ENCODE results near the gene GCDH. TPM values are rescaled to one million over a fixed set of nuclear protein-coding genes. Genes with fewer than 3 reads are reported as not detected.

Gene GCDH
- polyA plus RNA-seq, 1 donor (not counting 4 experiments of a cell fraction or from before 2014, with no cell fraction given) = 11.5 TPM

- no peak overlapping the region for H3K9ac ChIP-seq (ENCODE audit: control insufficient read depth, extremely low read depth, insufficient read depth, low read length)
- DNase-seq (ENCODE audit: low read depth, low spot score) (no peak), FAIRE-seq (no peak)
- H3K27ac ChIP-seq (ENCODE audit: control insufficient read depth, insufficient read depth, low read length) = no peak overlapping the region
- H3K9me3 ChIP-seq (ENCODE audit: control insufficient read depth, low read depth, low read length) = no peaks in the 10 kb centered on the region
- peak overlapping the region; percentile 50 for H3K4me2 ChIP-seq (ENCODE audit: control insufficient read depth, extremely low read depth, insufficient read depth, low read depth, low read length)
- peaks cover 9% of the 10 kb centered on the region for H3K4me1 ChIP-seq (ENCODE audit: control insufficient read depth, extremely low read depth, insufficient read depth, low read length)
- no peaks in the 10 kb centered on the region for H3K36me3 ChIP-seq (ENCODE audit: control insufficient read depth in 2 of 2, extremely low read depth in 1 of 2, insufficient read depth in 2 of 2, low read length in 2 of 2)
- H3K27me3 ChIP-seq (ENCODE audit: control insufficient read depth, extremely low read depth, insufficient read depth, low read length) = no peaks in the 10 kb centered on the region
- no peaks in the 10 kb centered on the region for H4K20me1 ChIP-seq (ENCODE audit: control insufficient read depth, extremely low read depth, insufficient read depth, low read length)
- dilution Hi-C loops (cut with MboI; ENCODE audit: extremely low pct_ligation_motif_present, low sequenced_read_pairs) = no loop called here
- H3K4me3 ChIP-seq (ENCODE audit: control insufficient read depth in 2 of 3, extremely low read depth in 1 of 3, insufficient read depth in 2 of 3, low read depth in 1 of 3, low read length in 3 of 3) = peak overlapping the region; percentile 2 to 56 (median 52)
- H3K9me1 ChIP-seq (ENCODE audit: control insufficient read depth, extremely low read depth, insufficient read depth, low read length) = no peaks in the 10 kb centered on the region
- TF ChIP-seq CTCF (optimal IDR thresholded peaks at IDR 0.05 in 1 of 3, IDR thresholded peaks at IDR 0.05 in 1 of 3, conservative IDR thresholded peaks at IDR 0.05 in 1 of 3; ENCODE audit: extremely low read depth in 1 of 3, insufficient read depth in 2 of 3, low read length in 3 of 3) (no peak), EZH2 (IDR thresholded peaks at IDR 0.05; ENCODE audit: low read length) (no peak)
- no peaks in the 10 kb centered on the region for H3K79me2 ChIP-seq (ENCODE audit: control insufficient read depth, insufficient read depth, low read length)
- H2AFZ ChIP-seq (ENCODE audit: control insufficient read depth, low read length) = peak overlapping the region; percentile 52
Observed at GRCh38 chr19:12867120-12868099, 23.6 kb upstream of the GCDH start.

- no peaks in the 10 kb centered on the region for H4K20me1 ChIP-seq (ENCODE audit: control insufficient read depth, extremely low read depth, insufficient read depth, low read length)
- no peaks in the 10 kb centered on the region for H3K36me3 ChIP-seq (ENCODE audit: control insufficient read depth in 2 of 2, extremely low read depth in 1 of 2, insufficient read depth in 2 of 2, low read length in 2 of 2)
- no peaks in the 10 kb centered on the region for H3K9me1 ChIP-seq (ENCODE audit: control insufficient read depth, extremely low read depth, insufficient read depth, low read length)
- FAIRE-seq = no peak
- H3K9ac ChIP-seq (ENCODE audit: control insufficient read depth, extremely low read depth, insufficient read depth, low read length) = no peak overlapping the region
- no peaks in the 10 kb centered on the region for H3K79me2 ChIP-seq (ENCODE audit: control insufficient read depth, insufficient read depth, low read length)
- peaks cover 15% of the 10 kb centered on the region for H3K4me1 ChIP-seq (ENCODE audit: control insufficient read depth, extremely low read depth, insufficient read depth, low read length)
- H3K4me3 ChIP-seq (ENCODE audit: control insufficient read depth in 2 of 3, extremely low read depth in 1 of 3, insufficient read depth in 2 of 3, low read depth in 1 of 3, low read length in 3 of 3) = no peak overlapping the region
- TF ChIP-seq CTCF (optimal IDR thresholded peaks at IDR 0.05 in 1 of 3, IDR thresholded peaks at IDR 0.05 in 1 of 3, conservative IDR thresholded peaks at IDR 0.05 in 1 of 3; ENCODE audit: extremely low read depth in 1 of 3, insufficient read depth in 2 of 3, low read length in 3 of 3) (no peak), EZH2 (IDR thresholded peaks at IDR 0.05; ENCODE audit: low read length) (no peak)
- no peak for DNase-seq (ENCODE audit: low read depth, low spot score)
- no peak overlapping the region for H3K27ac ChIP-seq (ENCODE audit: control insufficient read depth, insufficient read depth, low read length)
- no peak overlapping the region for H3K4me2 ChIP-seq (ENCODE audit: control insufficient read depth, extremely low read depth, insufficient read depth, low read depth, low read length)
- dilution Hi-C loops (cut with MboI; ENCODE audit: extremely low pct_ligation_motif_present, low sequenced_read_pairs) = no loop called here
- no peaks in the 10 kb centered on the region for H3K9me3 ChIP-seq (ENCODE audit: control insufficient read depth, low read depth, low read length)
- no peak overlapping the region for H2AFZ ChIP-seq (ENCODE audit: control insufficient read depth, low read length)
- H3K27me3 ChIP-seq (ENCODE audit: control insufficient read depth, extremely low read depth, insufficient read depth, low read length) = no peaks in the 10 kb centered on the region
Observed at GRCh38 chr19:12868540-12869112, 22.3 kb upstream of the GCDH start.
